Ammon's horn (tissue), 1 donor: ENCODE measurements around the gene GIMAP5.
"Not testable (repeated sequence)": the region's sequence is repeated elsewhere in the genome, so short reads cannot be mapped to it uniquely, and the experiment has no call there.

Experiments used
- DNase-seq: peaks from one replicate; pipeline ENCODE4 v3.0.0-alpha.2; 2016; ENCODE audit warnings: low spot score

Gene GIMAP5

GRCh38 chr7:150774131-150774530 is 36.9 kb downstream of the GIMAP5 start:
- not testable (repeated sequence) for DNase-seq

- no peak for DNase-seq
These were observed 41.0 kb downstream of the GIMAP5 start for GRCh38 chr7:150778014-150778737.

- peak; percentile 84 for DNase-seq
These were observed 41.6 kb downstream of the GIMAP5 start for GRCh38 chr7:150778738-150779301.

GRCh38 chr7:150780292-150780691 is 43.1 kb downstream of the GIMAP5 start:
- no peak for DNase-seq

GRCh38 chr7:150781103-150781502 is 43.9 kb downstream of the GIMAP5 start:
- DNase-seq, result no peak

- DNase-seq, result peak; percentile 0
These were observed 44.7 kb downstream of the GIMAP5 start for GRCh38 chr7:150781961-150782360.

- no peak for DNase-seq
These were observed 47.0 kb downstream of the GIMAP5 start for GRCh38 chr7:150784120-150784736.

DNA sequence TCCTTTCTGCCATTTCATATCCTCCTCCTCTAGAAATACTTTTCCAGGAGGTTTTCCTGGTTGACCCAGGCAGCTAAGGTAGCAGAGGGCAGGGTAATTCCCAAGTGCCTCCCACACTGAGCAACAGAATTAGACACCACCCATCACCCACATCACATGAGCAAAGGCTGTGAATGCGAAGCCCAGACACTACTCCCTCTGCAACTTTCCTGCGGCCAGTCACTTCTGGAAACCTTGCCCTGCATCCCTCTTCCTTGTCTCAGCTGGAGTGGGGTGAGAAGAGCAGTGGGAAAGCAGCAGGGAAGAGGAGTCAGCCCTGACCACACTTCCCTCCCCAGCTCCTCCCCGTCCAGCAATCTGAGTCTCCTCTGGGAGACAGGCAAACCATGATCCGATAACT is 47.7 kb downstream of the GIMAP5 start:
- peak; percentile 8 for DNase-seq

GRCh38 chr7:150787321-150788281 is 50.4 kb downstream of the GIMAP5 start:
- peak; percentile 57 for DNase-seq

GRCh38 chr7:150788474-150789269 is 51.5 kb downstream of the GIMAP5 start:
- peak; percentile 1 for DNase-seq

GRCh38 chr7:150790416-150791075 is 53.3 kb downstream of the GIMAP5 start:
- no peak for DNase-seq

DNA sequence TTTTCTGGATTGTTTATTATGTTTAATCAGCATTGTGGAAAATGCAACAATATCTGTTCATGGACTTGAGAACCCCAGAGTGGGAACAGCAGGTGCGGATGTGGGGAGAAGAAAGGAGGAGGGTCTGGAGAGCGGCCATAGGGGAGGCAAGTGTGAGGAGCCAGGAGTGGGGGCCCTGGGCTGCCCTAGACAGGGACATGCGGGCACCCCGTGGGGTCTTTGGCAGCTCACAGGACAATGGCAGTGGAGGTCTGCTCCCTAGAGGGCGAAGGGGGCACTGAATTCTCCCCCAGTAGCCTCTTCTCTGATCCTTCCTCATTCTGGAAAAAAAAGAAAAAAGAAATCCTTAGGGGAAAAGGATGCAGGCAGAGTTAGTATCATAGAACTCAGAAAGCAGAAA is 54.1 kb downstream of the GIMAP5 start:
- DNase-seq, result no peak

DNA sequence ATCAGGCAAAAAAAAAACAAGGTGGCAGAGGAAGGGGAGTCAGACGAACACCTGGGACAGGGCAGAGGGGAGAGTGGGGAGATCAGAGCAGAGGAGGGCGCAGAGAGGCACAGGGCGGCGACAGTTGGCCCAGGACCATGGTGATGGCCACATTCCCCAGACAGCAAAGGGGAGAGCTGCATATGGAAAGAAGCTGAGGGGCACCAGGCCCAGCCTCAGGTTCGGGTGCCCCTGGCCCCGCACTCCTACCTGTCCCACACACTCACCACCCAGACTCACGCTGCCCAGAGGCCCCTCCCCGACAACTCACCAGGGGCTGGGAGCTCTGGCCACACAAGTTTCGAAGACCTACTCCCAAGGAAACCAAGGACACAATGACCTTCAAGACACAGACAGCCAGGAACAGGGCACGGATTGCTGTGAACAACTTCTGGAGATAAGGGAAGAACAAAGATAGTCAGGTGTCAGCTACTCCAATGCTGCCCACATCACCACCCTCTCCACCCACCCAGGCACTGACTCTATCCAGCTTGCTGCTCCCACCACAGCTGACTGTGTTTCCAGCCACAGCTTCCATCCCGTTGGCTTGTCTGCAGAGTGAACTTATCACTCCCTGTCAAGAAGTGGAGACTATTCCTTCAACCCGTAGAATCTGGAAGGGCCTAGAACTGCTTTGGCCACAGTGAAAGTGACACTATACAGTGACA is 54.7 kb downstream of the GIMAP5 start:
- no peak for DNase-seq
